Hematopoietic multipotent progenitor cell treated with erythropoietin and hydrocortisone succinate and interleukin-3 and kit ligand, for 17 days (in vitro differentiated cells): ENCODE results near the gene NGDN.

Experiments used
- DNase-seq: peaks from one replicate; pipeline ENCODE4 v3.0.0-alpha.2; 2015; ENCODE audit warnings: low spot score

Gene NGDN

DNA sequence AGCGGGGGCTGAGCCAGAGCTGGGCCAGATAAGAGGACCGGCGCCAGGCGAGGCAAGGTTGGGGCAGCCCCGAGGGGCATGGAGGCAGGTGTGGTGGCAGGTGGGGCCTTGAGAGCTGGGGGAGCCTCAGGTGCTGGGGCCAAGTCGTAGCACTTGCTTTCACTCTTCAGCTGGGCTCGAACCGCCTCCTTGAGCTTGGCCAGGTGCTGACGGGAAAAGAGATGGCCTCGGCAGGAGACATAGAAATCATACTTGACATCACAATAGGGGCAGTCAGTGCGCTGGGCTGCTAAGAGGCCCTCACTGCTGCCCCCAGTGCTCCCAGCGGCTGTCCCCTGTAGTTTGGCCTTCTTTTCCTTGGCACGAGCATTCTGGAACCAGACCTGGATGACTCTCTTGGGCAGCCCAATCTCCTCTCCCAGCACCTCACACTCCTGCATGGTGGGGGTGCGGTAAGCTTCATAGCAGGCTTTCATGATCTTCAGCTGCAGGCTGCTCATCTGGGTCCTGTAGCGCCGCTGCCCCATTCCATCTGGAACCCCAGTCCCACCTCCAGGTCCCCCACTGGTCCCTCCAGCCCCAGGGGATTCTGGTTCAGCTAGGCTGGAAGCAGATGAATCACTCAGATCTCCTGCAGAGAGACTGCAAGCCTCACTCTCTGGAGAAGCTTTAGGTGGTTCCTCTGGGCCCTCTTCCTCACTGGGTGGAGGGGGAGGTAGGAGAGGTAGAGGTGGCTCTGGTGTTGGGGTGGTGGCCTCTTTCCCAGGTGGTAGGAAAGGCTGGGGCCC, 53.9 kb downstream of the NGDN start:
- no peak for DNase-seq

DNA sequence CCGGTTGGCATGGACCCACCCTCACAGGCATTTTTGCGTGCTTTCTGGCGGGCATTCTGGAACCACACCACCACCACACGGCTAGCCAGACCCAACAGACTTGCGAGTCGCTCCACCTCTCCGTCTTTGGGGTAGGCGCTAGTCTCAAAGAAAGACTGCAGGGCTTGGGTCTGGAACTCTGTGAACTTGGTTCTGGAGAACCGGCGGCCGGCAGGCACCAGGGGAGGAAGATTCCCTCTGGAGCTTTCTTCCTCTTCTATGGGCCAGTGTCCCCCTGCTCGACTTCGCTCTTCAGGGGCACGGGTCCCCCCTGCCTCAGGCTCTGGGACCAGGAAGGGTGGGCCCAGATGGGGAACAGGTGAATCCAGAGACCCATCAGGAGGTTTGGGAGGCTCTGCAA, 55.5 kb downstream of the NGDN start:
- DNase-seq: no peak

DNA sequence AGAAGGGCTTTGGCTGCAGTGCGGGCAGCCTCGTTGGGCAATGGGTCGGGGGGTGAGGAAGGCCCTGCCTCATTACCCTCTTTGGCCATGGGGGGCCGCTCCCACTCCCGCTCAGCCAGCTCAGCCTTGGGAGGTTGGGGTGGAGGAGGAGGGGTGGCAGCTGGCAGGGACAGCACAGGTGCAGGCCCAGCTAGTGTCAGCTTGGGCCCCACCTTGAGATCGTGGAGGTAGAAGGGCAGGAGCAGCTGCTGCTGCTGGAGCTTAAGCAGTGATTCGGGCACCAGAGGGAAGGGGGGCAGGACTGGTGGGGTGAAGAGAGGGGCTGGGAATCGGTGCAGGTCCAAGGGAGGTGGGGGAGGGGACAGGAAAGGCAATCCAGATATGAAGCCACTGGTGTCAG, 56.1 kb downstream of the NGDN start:
- DNase-seq: no peak
